Epidermal melanocyte (primary cell): ENCODE measurements around the gene HOMER2.

Experiments
- DNase-seq: peaks from one replicate; pipeline ENCODE4 v3.0.0; 2011; ENCODE audit warnings: low spot score; ENCODE audit not compliant: insufficient read length

HOMER2 gene

GRCh38 chr15:82803793-82804574, 148.5 kb downstream of the HOMER2 start:
- no peak for DNase-seq

- no peak for DNase-seq
Observed at GRCh38 chr15:82802497-82802896, 150.0 kb downstream of the HOMER2 start.

GRCh38 chr15:82799183-82799841, 153.2 kb downstream of the HOMER2 start:
- no peak for DNase-seq
